HG03558 (cell line): Measurements from ENCODE around the gene AKR1C8.
"Not testable (repeated sequence)": the region's sequence is repeated elsewhere in the genome, so short reads cannot be mapped to it uniquely, and the experiment has no call there.

ENCODE experiments used
- ATAC-seq: cut with Tn5 transposase; IDR thresholded peaks from one replicate; pipeline ENCODE4 v1.9.1; 2021; ENCODE audit warnings: moderate number of reproducible peaks; ENCODE audit not compliant: unreplicated experiment; ENCODE audit errors: extremely low read depth

The AKR1C8 gene

DNA sequence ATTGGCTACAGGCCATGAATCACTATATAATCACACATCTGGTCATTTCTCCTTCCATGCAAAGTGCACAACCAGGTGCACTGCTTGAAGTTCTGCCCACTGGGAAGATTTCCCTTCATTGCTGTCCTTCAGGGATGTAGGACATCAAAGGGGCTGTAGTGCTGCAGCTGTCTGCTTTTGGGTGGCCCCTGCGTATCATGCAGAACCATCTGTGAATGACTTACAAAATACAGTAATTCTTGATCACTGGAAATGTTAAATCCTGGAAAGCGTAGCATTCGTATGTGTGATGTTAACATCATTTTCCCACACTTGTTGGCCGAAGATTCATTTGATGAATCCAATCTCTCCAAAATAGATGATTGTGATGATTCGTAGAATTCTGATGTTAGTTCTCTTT lies 68.3 kb downstream of the AKR1C8 start:
- ATAC-seq, result no peak

GRCh38 chr10:5109861-5110260 lies 75.1 kb downstream of the AKR1C8 start:
- ATAC-seq, result not testable (repeated sequence)

- no peak for ATAC-seq
Measured at GRCh38 chr10:5108658-5109416, 76.1 kb downstream of the AKR1C8 start.

GRCh38 chr10:5107860-5108526 lies 77.0 kb downstream of the AKR1C8 start:
- no peak for ATAC-seq

DNA sequence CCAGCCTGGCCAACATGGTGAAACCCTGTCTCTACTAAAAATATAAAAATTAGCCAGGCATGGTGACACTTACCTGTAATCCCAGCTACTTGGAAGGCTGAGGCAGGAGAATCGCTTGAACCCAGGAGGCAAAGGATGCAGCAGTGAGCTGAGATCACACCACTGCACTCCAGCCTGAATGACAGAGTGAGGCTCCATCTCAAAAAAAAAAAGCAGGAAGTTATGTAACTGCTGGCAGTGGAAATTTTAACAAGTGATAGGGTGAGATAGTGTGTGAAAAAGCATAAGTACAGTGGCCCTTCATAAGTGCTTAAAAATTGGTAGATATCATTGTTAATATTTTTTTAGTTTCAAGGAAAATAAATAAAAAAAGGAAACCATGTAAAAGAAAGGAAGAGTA lies 78.4 kb downstream of the AKR1C8 start:
- no peak for ATAC-seq

GRCh38 chr10:5105626-5106025 lies 79.3 kb downstream of the AKR1C8 start:
- ATAC-seq, result no peak
